ENCODE measurements around the gene SMNDC1.

SMNDC1 gene

DNA sequence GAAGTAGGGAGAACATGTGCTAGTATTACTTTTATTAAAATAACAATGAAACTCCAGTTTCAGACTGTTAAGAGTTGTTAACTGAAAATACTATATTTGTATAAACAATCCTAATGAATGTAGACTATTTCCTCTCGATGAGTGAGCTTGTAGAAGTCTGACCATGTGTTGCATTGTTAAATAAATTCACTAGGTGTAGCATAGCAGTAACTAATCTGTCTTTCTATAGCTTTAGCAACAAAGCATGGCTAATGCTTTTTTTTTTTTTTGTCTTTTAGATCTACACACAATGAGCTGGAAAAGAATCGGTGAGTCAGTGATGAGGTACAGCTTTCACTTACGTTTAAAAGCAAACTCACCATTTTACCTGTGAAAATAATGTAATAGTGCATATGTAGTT, 60.2 kb downstream of the SMNDC1 start:
- no peak for DNase-seq

- DNase-seq = no peak
Measured at GRCh38 chr10:110242511-110242910, 62.2 kb downstream of the SMNDC1 start.

DNA sequence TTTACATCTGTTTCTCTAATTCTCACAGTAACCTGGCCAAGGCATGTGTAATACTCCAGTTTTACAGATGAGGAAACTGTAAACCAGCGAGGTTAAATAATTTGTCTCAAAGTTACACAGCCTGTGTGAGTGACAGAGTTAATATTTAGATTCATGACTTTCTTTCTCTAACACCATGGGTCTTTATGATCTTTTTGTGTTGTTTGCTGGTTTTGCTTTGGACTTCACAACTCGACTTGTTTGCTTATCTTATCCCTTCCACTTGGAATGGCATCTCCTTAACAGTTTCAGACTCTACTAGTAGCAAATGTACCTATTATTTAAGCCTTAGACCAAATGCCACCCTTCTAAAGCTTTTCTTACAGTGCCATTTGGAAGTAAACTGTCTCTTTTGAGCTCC, 62.9 kb downstream of the SMNDC1 start:
- DNase-seq = no peak

GRCh38 chr10:110241407-110241806, 63.3 kb downstream of the SMNDC1 start:
- no peak for DNase-seq
